GM23338 (cell line): Measurements from ENCODE around the gene SGK1. TPM values are rescaled to one million over a fixed set of nuclear protein-coding genes. Genes with fewer than 3 reads are reported as not detected.

Experiments used
- ATAC-seq: fragments of 200-7000 bp; cut with Tn5 transposase; 3 replicates; pipeline ENCODE4 v1.9.1; 2020
- DNase-seq: peaks from one replicate; pipeline ENCODE4 v3.0.0-alpha.2; 2015; ENCODE audit warnings: low spot score
- H2AFZ ChIP-seq: fragments of 200-600 bp; sonication (generic); 2 replicates; pipeline ENCODE4 v1.8.0; 2016; ENCODE audit warnings: antibody characterized with exemption, mild to moderate bottlenecking, moderate library complexity
- H3F3A ChIP-seq: fragments of 200-600 bp; sonication (generic); replicated peaks from 2 replicates; pipeline ENCODE4 v1.8.0; 2017; ENCODE audit warnings: antibody characterized with exemption, mixed run types, low read depth
- H3K27ac ChIP-seq: fragments of 200-600 bp; sonication (generic); 2 replicates; pipeline ENCODE4 v1.6.1; 2016; ENCODE audit warnings: low read depth
- H3K27me3 ChIP-seq: fragments of 200-600 bp; sonication (generic); 2 replicates; pipeline ENCODE4 v1.8.0; 2016; ENCODE audit warnings: mild to moderate bottlenecking, mixed run types, moderate library complexity; ENCODE audit not compliant: insufficient read depth
- H3K36me3 ChIP-seq: fragments of 200-600 bp; sonication (generic); 2 replicates; pipeline ENCODE4 v1.8.0; 2016; ENCODE audit warnings: mild to moderate bottlenecking; ENCODE audit not compliant: insufficient read depth
- H3K4me1 ChIP-seq: fragments of 200-600 bp; sonication (generic); 2 replicates; pipeline ENCODE4 v1.8.0; 2016; ENCODE audit warnings: mild to moderate bottlenecking, moderate library complexity; ENCODE audit not compliant: insufficient read depth
- H3K4me2 ChIP-seq: fragments of 200-600 bp; sonication (generic); 2 replicates; pipeline ENCODE4 v1.7.1; 2017; ENCODE audit warnings: mixed run types
- H3K4me3 ChIP-seq: fragments of 200-600 bp; sonication (generic); 2 replicates; pipeline ENCODE4 v1.6.1; 2016; ENCODE audit warnings: mixed run types
- H3K79me2 ChIP-seq: fragments of 200-600 bp; sonication (generic); replicated peaks from 2 replicates; pipeline ENCODE4 v1.8.0; 2017; ENCODE audit warnings: mild to moderate bottlenecking; ENCODE audit not compliant: insufficient read depth
- H3K9me2 ChIP-seq: fragments of 200-600 bp; sonication (generic); 2 replicates; pipeline ENCODE4 v1.8.0; 2017; ENCODE audit not compliant: insufficient read depth
- H4K20me1 ChIP-seq: fragments of 200-600 bp; sonication (generic); replicated peaks from 2 replicates; pipeline ENCODE4 v1.8.0; 2017; ENCODE audit warnings: mild to moderate bottlenecking; ENCODE audit not compliant: insufficient read depth
- H3K27ac Mint-ChIP-seq: 2 replicates; pipeline ENCODE4 v1.8.0; 2020; ENCODE audit warnings: inconsistent platforms, mild to moderate bottlenecking, moderate library complexity, mixed read lengths
- H3K27me3 Mint-ChIP-seq: 3 replicates; pipeline ENCODE4 v1.8.0; 2022; ENCODE audit warnings: low read depth, mild to moderate bottlenecking, moderate library complexity, mixed read lengths, inconsistent platforms; ENCODE audit not compliant: insufficient read depth, poor library complexity
- H3K36me3 Mint-ChIP-seq: 3 replicates; pipeline ENCODE4 v1.8.0; 2021; ENCODE audit warnings: low read depth, mild to moderate bottlenecking, inconsistent platforms, moderate library complexity, mixed read lengths
- H3K4me1 Mint-ChIP-seq: 3 replicates; pipeline ENCODE4 v1.8.0; 2020; ENCODE audit warnings: mild to moderate bottlenecking, inconsistent platforms, mixed read lengths
- H3K4me3 Mint-ChIP-seq: 3 replicates; pipeline ENCODE4 v1.8.0; 2021; ENCODE audit warnings: moderate library complexity, mild to moderate bottlenecking, inconsistent platforms, mixed read lengths
- H3K9me3 Mint-ChIP-seq: 3 replicates; pipeline ENCODE4 v1.8.0; 2020; ENCODE audit warnings: moderate library complexity, mild to moderate bottlenecking, inconsistent platforms, mixed read lengths
- CREB1 ChIP-seq: fragments of 250-450 bp; sonication (Bioruptor Pico); IDR thresholded peaks from 2 replicates; pipeline ENCODE4 v1.5.0; 2020; ENCODE audit warnings: low read depth, mild to moderate bottlenecking, moderate library complexity
- CTCF ChIP-seq, 2 experiments: fragments of 200-600 bp in 1 of 2; sonication (generic) in 1 of 2; conservative IDR thresholded peaks; 2 replicates each; pipeline versions ENCODE4 v1.5.1 to v1.6.1; 2016 to 2017; ENCODE audit warnings: antibody characterized with exemption in 2 of 2, low read depth in 2 of 2, mild to moderate bottlenecking in 2 of 2, moderate library complexity in 1 of 2
- EZH2 ChIP-seq: fragments of 200-600 bp; sonication (generic); IDR thresholded peaks from one replicate; pipeline ENCODE4 v1.8.0; 2017; ENCODE audit warnings: antibody characterized with exemption, mild to moderate bottlenecking, low read depth; ENCODE audit not compliant: unreplicated experiment
- EZH2phosphoT487 ChIP-seq: fragments of 200-600 bp; sonication (generic); IDR thresholded peaks from one replicate; pipeline ENCODE4 v1.8.1; 2018; ENCODE audit warnings: antibody characterized with exemption; ENCODE audit not compliant: unreplicated experiment
- JUNB ChIP-seq: IDR thresholded peaks from one replicate; pipeline ENCODE4 v1.6.1; 2016; ENCODE audit warnings: antibody characterized with exemption; ENCODE audit not compliant: unreplicated experiment
- NANOG ChIP-seq: IDR thresholded peaks from 2 replicates; pipeline ENCODE4 v1.6.1; 2016; ENCODE audit warnings: antibody characterized with exemption, borderline replicate concordance
- POLR2AphosphoS5 ChIP-seq: IDR thresholded peaks from 2 replicates; pipeline ENCODE4 v1.6.1; 2016; ENCODE audit warnings: antibody characterized with exemption, low read depth
- STAT1 ChIP-seq: IDR thresholded peaks from one replicate; pipeline ENCODE4 v1.6.1; 2016; ENCODE audit warnings: antibody characterized with exemption; ENCODE audit not compliant: unreplicated experiment
- ZNF114 ChIP-seq: fragments of 250-450 bp; sonication (Bioruptor Pico); IDR thresholded peaks from 2 replicates; pipeline ENCODE4 v1.5.0; 2020; ENCODE audit warnings: mild to moderate bottlenecking, moderate library complexity
- ZNF331 ChIP-seq: fragments of 250-450 bp; sonication (Bioruptor Pico); IDR thresholded peaks from 2 replicates; pipeline ENCODE4 v1.5.0; 2020; ENCODE audit warnings: low read depth, mild to moderate bottlenecking, moderate library complexity
- polyA plus RNA-seq: library from polyadenylated mRNA; unstranded; fragments of >200 nt; fragmentation: Nextera tagmentation; extraction: Ambion mirVana; gene quantifications from 2 replicates; pipeline ENCODE4 v1.2.1, GENCODE V29; 2016
- total RNA-seq: library from RNA; depleted of rRNA; stranded (reverse); fragments of >200 nt; shearing (Covaris generic); gene quantifications from 2 replicates; pipeline ENCODE4 v1.2.3, GENCODE V29; 2014
- TF ChIP-seq, protein P1 (sequence below): fragments of 250-450 bp; sonication (Bioruptor Pico); IDR thresholded peaks from 2 replicates; pipeline ENCODE4 v1.5.0; 2020; ENCODE audit warnings: mild to moderate bottlenecking, moderate library complexity
- TF ChIP-seq, protein P2 (sequence below): IDR thresholded peaks from one replicate; pipeline ENCODE4 v1.6.1; 2018; ENCODE audit warnings: antibody characterized with exemption; ENCODE audit not compliant: unreplicated experiment
- TF ChIP-seq, protein P3 (sequence below): IDR thresholded peaks from 2 replicates; pipeline ENCODE4 v1.6.1; 2016; ENCODE audit warnings: antibody characterized with exemption

The SGK1 gene
- total and polyA plus RNA-seq, 2 experiments from 2014 or later, result 16.3 to 37.2 TPM

DNA sequence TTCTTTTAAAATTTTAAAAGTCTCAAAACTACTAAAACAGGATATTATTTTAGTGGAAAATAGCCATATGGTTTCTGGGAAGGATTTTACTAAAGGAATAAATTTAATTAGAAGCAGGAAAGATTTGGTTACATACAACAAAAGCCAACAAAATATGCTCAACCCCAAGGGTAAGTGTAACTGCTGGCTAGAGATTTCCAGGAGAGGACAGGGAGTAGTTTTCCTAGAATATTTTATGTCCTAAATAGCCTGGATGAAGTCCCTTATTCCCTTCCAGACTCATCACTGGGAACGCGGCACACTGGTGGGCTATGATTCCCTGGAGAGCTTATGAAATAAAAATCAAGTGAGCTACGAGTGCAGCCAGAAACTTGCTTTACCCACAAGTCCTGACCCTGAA is 66.6 kb downstream of the SGK1 start:
- Histone ChIP-seq H3K36me3 (no peaks in the 10 kb centered on the region), H3K4me1 (peaks cover 3% of the 10 kb centered on the region; the same call in 1 of the 2 replicates), H4K20me1 (no peaks in the 10 kb centered on the region), H3K79me2 (no peaks in the 10 kb centered on the region), H3K4me2 (no peak overlapping the region), H2AFZ (no peak overlapping the region), H3K27ac (no peak overlapping the region), H3K27me3 (no peaks in the 10 kb centered on the region), H3K9me2 (no peaks in the 10 kb centered on the region), H3F3A (no peaks in the 10 kb centered on the region), H3K4me3 (no peak overlapping the region)
- TF ChIP-seq, protein P1, sequence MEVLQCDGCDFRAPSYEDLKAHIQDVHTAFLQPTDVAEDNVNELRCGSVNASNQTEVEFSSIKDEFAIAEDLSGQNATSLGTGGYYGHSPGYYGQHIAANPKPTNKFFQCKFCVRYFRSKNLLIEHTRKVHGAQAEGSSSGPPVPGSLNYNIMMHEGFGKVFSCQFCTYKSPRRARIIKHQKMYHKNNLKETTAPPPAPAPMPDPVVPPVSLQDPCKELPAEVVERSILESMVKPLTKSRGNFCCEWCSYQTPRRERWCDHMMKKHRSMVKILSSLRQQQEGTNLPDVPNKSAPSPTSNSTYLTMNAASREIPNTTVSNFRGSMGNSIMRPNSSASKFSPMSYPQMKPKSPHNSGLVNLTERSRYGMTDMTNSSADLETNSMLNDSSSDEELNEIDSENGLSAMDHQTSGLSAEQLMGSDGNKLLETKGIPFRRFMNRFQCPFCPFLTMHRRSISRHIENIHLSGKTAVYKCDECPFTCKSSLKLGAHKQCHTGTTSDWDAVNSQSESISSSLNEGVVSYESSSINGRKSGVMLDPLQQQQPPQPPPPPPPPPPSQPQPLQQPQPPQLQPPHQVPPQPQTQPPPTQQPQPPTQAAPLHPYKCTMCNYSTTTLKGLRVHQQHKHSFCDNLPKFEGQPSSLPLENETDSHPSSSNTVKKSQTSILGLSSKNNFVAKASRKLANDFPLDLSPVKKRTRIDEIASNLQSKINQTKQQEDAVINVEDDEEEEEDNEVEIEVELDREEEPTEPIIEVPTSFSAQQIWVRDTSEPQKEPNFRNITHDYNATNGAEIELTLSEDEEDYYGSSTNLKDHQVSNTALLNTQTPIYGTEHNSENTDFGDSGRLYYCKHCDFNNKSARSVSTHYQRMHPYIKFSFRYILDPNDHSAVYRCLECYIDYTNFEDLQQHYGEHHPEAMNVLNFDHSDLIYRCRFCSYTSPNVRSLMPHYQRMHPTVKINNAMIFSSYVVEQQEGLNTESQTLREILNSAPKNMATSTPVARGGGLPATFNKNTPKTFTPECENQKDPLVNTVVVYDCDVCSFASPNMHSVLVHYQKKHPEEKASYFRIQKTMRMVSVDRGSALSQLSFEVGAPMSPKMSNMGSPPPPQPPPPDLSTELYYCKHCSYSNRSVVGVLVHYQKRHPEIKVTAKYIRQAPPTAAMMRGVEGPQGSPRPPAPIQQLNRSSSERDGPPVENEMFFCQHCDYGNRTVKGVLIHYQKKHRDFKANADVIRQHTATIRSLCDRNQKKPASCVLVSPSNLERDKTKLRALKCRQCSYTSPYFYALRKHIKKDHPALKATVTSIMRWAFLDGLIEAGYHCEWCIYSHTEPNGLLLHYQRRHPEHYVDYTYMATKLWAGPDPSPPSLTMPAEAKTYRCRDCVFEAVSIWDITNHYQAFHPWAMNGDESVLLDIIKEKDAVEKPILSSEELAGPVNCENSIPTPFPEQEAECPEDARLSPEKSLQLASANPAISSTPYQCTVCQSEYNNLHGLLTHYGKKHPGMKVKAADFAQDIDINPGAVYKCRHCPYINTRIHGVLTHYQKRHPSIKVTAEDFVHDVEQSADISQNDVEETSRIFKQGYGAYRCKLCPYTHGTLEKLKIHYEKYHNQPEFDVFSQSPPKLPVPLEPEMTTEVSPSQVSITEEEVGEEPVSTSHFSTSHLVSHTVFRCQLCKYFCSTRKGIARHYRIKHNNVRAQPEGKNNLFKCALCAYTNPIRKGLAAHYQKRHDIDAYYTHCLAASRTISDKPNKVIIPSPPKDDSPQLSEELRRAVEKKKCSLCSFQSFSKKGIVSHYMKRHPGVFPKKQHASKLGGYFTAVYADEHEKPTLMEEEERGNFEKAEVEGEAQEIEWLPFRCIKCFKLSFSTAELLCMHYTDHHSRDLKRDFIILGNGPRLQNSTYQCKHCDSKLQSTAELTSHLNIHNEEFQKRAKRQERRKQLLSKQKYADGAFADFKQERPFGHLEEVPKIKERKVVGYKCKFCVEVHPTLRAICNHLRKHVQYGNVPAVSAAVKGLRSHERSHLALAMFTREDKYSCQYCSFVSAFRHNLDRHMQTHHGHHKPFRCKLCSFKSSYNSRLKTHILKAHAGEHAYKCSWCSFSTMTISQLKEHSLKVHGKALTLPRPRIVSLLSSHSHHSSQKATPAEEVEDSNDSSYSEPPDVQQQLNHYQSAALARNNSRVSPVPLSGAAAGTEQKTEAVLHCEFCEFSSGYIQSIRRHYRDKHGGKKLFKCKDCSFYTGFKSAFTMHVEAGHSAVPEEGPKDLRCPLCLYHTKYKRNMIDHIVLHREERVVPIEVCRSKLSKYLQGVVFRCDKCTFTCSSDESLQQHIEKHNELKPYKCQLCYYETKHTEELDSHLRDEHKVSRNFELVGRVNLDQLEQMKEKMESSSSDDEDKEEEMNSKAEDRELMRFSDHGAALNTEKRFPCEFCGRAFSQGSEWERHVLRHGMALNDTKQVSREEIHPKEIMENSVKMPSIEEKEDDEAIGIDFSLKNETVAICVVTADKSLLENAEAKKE (CRISPR knock-in tag), result no peak
- TF ChIP-seq CREB1 (CRISPR knock-in tag) (no peak), POLR2AphosphoS5 (no peak), ZNF114 (CRISPR knock-in tag) (no peak), JUNB (no peak), NANOG (no peak), EZH2phosphoT487 (no peak), STAT1 (no peak), CTCF (conservative IDR thresholded peaks at IDR 0.05; ENCODE audit: low read depth in 2 of 2) (no peak), ZNF331 (no peak), EZH2 (no peak)
- TF ChIP-seq, protein P2, sequence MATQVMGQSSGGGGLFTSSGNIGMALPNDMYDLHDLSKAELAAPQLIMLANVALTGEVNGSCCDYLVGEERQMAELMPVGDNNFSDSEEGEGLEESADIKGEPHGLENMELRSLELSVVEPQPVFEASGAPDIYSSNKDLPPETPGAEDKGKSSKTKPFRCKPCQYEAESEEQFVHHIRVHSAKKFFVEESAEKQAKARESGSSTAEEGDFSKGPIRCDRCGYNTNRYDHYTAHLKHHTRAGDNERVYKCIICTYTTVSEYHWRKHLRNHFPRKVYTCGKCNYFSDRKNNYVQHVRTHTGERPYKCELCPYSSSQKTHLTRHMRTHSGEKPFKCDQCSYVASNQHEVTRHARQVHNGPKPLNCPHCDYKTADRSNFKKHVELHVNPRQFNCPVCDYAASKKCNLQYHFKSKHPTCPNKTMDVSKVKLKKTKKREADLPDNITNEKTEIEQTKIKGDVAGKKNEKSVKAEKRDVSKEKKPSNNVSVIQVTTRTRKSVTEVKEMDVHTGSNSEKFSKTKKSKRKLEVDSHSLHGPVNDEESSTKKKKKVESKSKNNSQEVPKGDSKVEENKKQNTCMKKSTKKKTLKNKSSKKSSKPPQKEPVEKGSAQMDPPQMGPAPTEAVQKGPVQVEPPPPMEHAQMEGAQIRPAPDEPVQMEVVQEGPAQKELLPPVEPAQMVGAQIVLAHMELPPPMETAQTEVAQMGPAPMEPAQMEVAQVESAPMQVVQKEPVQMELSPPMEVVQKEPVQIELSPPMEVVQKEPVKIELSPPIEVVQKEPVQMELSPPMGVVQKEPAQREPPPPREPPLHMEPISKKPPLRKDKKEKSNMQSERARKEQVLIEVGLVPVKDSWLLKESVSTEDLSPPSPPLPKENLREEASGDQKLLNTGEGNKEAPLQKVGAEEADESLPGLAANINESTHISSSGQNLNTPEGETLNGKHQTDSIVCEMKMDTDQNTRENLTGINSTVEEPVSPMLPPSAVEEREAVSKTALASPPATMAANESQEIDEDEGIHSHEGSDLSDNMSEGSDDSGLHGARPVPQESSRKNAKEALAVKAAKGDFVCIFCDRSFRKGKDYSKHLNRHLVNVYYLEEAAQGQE, result no peak
- TF ChIP-seq, protein P3, sequence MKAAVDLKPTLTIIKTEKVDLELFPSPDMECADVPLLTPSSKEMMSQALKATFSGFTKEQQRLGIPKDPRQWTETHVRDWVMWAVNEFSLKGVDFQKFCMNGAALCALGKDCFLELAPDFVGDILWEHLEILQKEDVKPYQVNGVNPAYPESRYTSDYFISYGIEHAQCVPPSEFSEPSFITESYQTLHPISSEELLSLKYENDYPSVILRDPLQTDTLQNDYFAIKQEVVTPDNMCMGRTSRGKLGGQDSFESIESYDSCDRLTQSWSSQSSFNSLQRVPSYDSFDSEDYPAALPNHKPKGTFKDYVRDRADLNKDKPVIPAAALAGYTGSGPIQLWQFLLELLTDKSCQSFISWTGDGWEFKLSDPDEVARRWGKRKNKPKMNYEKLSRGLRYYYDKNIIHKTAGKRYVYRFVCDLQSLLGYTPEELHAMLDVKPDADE, result no peak
- H3K4me3 Mint-ChIP-seq, result no peak overlapping the region
- H3K27ac Mint-ChIP-seq, result no peak overlapping the region
- DNase-seq (no peak), ATAC-seq (no peak)
- H3K27me3 Mint-ChIP-seq, result no peaks in the 10 kb centered on the region
- peaks cover 12% of the 10 kb centered on the region for H3K4me1 Mint-ChIP-seq
- no peaks in the 10 kb centered on the region for H3K36me3 Mint-ChIP-seq
- no peaks in the 10 kb centered on the region for H3K9me3 Mint-ChIP-seq
